Panc1 (cell line): ENCODE results near the gene EMX1. TPM values are rescaled to one million over a fixed set of nuclear protein-coding genes. Genes with fewer than 3 reads are reported as not detected.

Experiments used
- ATAC-seq: fragments of 200-7000 bp; cut with Tn5 transposase; 2 replicates; pipeline ENCODE4 v1.9.1; 2020; ENCODE audit warnings: mild to moderate bottlenecking, moderate library complexity
- BruUV-seq: library from RNA; stranded (reverse); fragments of 400-500 nt; replicated peaks from 2 replicates; lab custom pipeline; 2021; lab: Mats Ljungman, UMichigan
- CTCF ChIA-PET: fragments of 300-600 bp; sonication (Branson Sonifier 250); formaldehyde crosslinking; loops from one replicate; lab custom pipeline; 2022; ENCODE audit warnings: antibody characterized with exemption; lab: Charles Lee
- POLR2A ChIA-PET: fragments of 300-600 bp; sonication (Branson Sonifier 250); formaldehyde crosslinking; loops from one replicate; lab custom pipeline; 2022; ENCODE audit warnings: antibody characterized with exemption; lab: Charles Lee
- DNase-seq: peaks from one replicate; pipeline ENCODE4 v3.0.0-alpha.2; 2010; ENCODE audit warnings: low read depth, low spot score
- H3K27ac ChIP-seq: 2 replicates; pipeline ENCODE4 v1.5.1; 2011; ENCODE audit warnings: mild to moderate bottlenecking, low read length, inconsistent platforms
- H3K27me3 ChIP-seq: fragments of 200-500 bp; sonication (Bioruptor generic); 2 replicates; pipeline ENCODE4 v1.6.0; 2014; ENCODE audit warnings: low read length, inconsistent platforms; ENCODE audit not compliant: control insufficient read depth, insufficient read depth
- H3K36me3 ChIP-seq: fragments of 200-500 bp; sonication (Bioruptor generic); 2 replicates; pipeline ENCODE4 v1.5.1; 2014; ENCODE audit warnings: inconsistent platforms, mild to moderate bottlenecking, low read length, moderate library complexity; ENCODE audit not compliant: control insufficient read depth, insufficient read depth
- H3K4me1 ChIP-seq: 2 replicates; pipeline ENCODE4 v1.5.1; 2011; ENCODE audit warnings: inconsistent platforms, mild to moderate bottlenecking, low read length, moderate library complexity; ENCODE audit not compliant: control insufficient read depth, insufficient read depth
- H3K4me3 ChIP-seq, 2 experiments: 2 replicates each; pipeline ENCODE4 v1.5.1; 2011 to 2012; ENCODE audit warnings: low read depth in 2 of 2, low read length in 2 of 2, mild to moderate bottlenecking in 2 of 2, inconsistent platforms in 1 of 2, moderate library complexity in 1 of 2
- H3K9me3 ChIP-seq: fragments of 200-500 bp; sonication (Bioruptor generic); 2 replicates; pipeline ENCODE4 v1.5.1; 2014; ENCODE audit warnings: low read depth, mild to moderate bottlenecking, inconsistent platforms, low read length, moderate library complexity; ENCODE audit not compliant: control insufficient read depth, insufficient read depth
- POLR2AphosphoS5 ChIP-seq: IDR thresholded peaks from 2 replicates; pipeline ENCODE4 v1.6.1; 2012; ENCODE audit warnings: mild to moderate bottlenecking, low read depth, low read length, moderate library complexity
- SIN3A ChIP-seq: IDR thresholded peaks from 2 replicates; pipeline ENCODE4 v1.6.1; 2012; ENCODE audit warnings: low read depth, mild to moderate bottlenecking, low read length, moderate library complexity, borderline replicate concordance; ENCODE audit not compliant: insufficient read depth
- TCF7L2 ChIP-seq: IDR thresholded peaks from 2 replicates; pipeline ENCODE4 v1.6.1; 2011; ENCODE audit warnings: mild to moderate bottlenecking, low read depth, low read length, inconsistent platforms
- in situ Hi-C: cut with HindIII; loops from 2 replicates; pipeline ENCODE4 v1.10.0; 2016; ENCODE audit warnings: low sequenced_read_pairs, low pct_unique_long_range_greater_than_20kb
- intact Hi-C: fragments of 100-400 bp; cut with micrococcal nuclease; formaldehyde crosslinking; loops from one replicate; pipeline ENCODE4 v1.10.0; 2022; ENCODE audit not compliant: unreplicated experiment
- total RNA-seq: library from RNA; stranded (reverse); gene quantifications from one replicate; pipeline ENCODE4 v1.2.1, GENCODE V29; 2021; ENCODE audit not compliant: unreplicated experiment
- TF ChIP-seq, protein P1 (sequence below), 2 experiments: IDR thresholded peaks; 2 replicates each; pipeline ENCODE4 v1.6.1; 2011 to 2012; ENCODE audit warnings: low read depth in 2 of 2, control low read depth in 1 of 2, low read length in 1 of 2, mild to moderate bottlenecking in 1 of 2, moderate library complexity in 1 of 2; ENCODE audit not compliant: insufficient read depth in 1 of 2
- TF ChIP-seq, protein P2 (sequence below): fragments of 450-650 bp; IDR thresholded peaks from 2 replicates; pipeline ENCODE4 v1.5.1; 2017; ENCODE audit warnings: mild to moderate bottlenecking

EMX1 gene
- total RNA-seq, 1 experiment from 2014 or later = 0.36 TPM

DNA sequence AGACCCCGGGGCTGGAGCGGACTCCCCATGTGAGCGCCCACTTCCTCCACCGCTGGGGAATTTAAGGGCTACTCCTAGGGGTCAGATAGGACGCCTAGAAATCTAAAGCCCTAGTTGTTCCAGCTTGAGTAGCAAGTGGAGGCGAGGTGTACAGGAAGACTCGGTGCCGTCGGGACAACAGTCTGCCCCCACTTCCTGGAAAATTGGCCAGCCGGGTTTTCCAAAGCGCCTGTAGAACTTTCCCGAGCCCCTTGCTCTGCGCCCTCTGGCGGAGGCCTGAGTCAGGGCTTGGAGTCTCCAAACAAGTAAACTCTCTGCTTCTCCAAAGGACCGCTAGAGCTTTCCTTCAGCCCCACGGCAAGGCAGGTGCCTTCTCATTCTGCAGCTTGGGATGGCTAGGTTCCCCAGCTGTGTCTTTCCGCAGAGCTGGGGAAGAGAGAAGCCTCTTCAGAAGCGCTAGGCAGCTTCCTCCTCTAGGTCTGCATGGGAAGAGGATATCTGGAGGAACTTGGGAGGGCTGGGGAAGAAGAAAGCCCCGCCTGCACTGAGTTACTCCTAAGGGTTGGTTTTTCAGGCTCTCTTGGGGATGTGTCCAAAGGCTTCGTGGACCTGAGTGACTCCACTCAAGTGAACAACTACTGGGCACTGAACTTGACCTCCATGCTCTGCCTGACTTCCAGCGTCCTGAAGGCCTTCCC, 29.4 kb upstream of the EMX1 start:
- Histone ChIP-seq H3K27ac (peak overlapping the region; percentile 86), H3K4me1 (peaks cover 18% of the 10 kb centered on the region), H3K27me3 (no peaks in the 10 kb centered on the region), H3K36me3 (no peaks in the 10 kb centered on the region; the same call in 1 of the 2 replicates), H3K9me3 (no peaks in the 10 kb centered on the region), H3K4me3 (peak overlapping the region; percentile 71 to 77)
- intact Hi-C loops = no loop called here
- ChIA-PET POLR2A (no interaction called here), CTCF (interaction anchor here (0.6 to 0.8 kb wide), 2 partner anchors 32 to 88 kb away, joined by 3 to 4 read pairs; no protein-coding TSS in a partner anchor)
- no TSS peak for BruUV-seq
- DNase-seq (no peak), ATAC-seq (peak; percentile 78)
- in situ Hi-C loops = no loop called here
- TF ChIP-seq, protein P1, sequence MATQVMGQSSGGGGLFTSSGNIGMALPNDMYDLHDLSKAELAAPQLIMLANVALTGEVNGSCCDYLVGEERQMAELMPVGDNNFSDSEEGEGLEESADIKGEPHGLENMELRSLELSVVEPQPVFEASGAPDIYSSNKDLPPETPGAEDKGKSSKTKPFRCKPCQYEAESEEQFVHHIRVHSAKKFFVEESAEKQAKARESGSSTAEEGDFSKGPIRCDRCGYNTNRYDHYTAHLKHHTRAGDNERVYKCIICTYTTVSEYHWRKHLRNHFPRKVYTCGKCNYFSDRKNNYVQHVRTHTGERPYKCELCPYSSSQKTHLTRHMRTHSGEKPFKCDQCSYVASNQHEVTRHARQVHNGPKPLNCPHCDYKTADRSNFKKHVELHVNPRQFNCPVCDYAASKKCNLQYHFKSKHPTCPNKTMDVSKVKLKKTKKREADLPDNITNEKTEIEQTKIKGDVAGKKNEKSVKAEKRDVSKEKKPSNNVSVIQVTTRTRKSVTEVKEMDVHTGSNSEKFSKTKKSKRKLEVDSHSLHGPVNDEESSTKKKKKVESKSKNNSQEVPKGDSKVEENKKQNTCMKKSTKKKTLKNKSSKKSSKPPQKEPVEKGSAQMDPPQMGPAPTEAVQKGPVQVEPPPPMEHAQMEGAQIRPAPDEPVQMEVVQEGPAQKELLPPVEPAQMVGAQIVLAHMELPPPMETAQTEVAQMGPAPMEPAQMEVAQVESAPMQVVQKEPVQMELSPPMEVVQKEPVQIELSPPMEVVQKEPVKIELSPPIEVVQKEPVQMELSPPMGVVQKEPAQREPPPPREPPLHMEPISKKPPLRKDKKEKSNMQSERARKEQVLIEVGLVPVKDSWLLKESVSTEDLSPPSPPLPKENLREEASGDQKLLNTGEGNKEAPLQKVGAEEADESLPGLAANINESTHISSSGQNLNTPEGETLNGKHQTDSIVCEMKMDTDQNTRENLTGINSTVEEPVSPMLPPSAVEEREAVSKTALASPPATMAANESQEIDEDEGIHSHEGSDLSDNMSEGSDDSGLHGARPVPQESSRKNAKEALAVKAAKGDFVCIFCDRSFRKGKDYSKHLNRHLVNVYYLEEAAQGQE (IDR thresholded peaks at IDR 0.05; ENCODE audit: insufficient read depth in 1 of 2, low read depth in 2 of 2, low read length in 1 of 2) = no peak
- TF ChIP-seq, protein P2, sequence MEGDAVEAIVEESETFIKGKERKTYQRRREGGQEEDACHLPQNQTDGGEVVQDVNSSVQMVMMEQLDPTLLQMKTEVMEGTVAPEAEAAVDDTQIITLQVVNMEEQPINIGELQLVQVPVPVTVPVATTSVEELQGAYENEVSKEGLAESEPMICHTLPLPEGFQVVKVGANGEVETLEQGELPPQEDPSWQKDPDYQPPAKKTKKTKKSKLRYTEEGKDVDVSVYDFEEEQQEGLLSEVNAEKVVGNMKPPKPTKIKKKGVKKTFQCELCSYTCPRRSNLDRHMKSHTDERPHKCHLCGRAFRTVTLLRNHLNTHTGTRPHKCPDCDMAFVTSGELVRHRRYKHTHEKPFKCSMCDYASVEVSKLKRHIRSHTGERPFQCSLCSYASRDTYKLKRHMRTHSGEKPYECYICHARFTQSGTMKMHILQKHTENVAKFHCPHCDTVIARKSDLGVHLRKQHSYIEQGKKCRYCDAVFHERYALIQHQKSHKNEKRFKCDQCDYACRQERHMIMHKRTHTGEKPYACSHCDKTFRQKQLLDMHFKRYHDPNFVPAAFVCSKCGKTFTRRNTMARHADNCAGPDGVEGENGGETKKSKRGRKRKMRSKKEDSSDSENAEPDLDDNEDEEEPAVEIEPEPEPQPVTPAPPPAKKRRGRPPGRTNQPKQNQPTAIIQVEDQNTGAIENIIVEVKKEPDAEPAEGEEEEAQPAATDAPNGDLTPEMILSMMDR = peak; percentile 97

DNA sequence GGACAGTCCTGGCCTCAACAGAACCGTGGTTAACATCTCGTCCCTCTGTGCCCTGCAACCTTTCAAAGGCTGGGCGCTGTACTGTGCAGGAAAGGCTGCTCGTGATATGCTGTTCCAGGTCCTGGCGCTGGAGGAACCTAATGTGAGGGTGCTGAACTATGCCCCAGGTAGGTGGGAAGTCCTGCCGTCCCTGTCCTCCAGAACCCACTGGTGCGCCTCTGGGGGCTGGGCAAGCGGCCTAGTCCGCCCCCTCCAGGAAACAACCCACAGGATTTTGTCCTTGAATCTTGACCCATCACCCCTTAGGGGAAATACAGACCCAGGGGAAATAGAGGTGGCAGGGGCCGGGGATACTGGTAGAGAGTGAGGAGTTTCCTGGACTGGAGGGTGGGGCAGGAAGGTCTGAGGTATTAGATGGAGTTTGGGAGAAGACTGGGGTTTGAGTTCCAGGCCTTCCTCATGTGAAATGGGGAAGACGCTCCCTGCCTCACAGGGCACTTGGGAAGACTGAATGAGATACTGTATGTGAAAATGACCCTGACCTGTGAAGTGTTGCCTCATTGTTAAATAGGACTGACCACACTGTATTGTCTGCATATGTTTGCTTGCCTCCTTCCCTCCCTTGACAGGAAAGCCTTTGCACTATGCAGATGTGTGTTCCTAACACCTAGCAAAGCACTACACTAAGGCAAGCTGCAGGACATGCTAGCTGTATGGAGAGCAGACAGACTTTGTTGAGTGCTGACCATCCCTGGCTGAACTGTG, 28.7 kb upstream of the EMX1 start:
- intact Hi-C loops = no loop called here
- Histone ChIP-seq H3K27me3 (no peaks in the 10 kb centered on the region), H3K9me3 (no peaks in the 10 kb centered on the region), H3K4me3 (peak overlapping the region; percentile 71 to 77), H3K36me3 (no peaks in the 10 kb centered on the region; the same call in 1 of the 2 replicates), H3K4me1 (peaks cover 18% of the 10 kb centered on the region), H3K27ac (peak overlapping the region; percentile 86)
- ChIA-PET CTCF (interaction anchor here (0.8 kb wide), 1 partner anchor 31 kb away, joined by 3 read pairs; no protein-coding TSS in a partner anchor), POLR2A (no interaction called here)
- BruUV-seq = TSS peak; percentile 65
- TF ChIP-seq SIN3A (no peak), POLR2AphosphoS5 (no peak), TCF7L2 (no peak)
- TF ChIP-seq, protein P2 = no peak
- TF ChIP-seq, protein P1 (IDR thresholded peaks at IDR 0.05; ENCODE audit: insufficient read depth in 1 of 2, low read depth in 2 of 2, low read length in 1 of 2) = no peak
- in situ Hi-C loops = no loop called here
- no peak for ATAC-seq
- DNase-seq = no peak
